Measurements from ENCODE around the gene PTH2. TPM values are rescaled to one million over a fixed set of nuclear protein-coding genes. Genes with fewer than 3 reads are reported as not detected.

PTH2 gene
- total RNA-seq, 1 experiment from 2014 or later, result 0.96 TPM

- Histone ChIP-seq H2BK12ac (ENCODE audit: insufficient read length, low read depth, low read length) (no peak within 1 kb of the TSS), H4K5ac (ENCODE audit: insufficient read length, low read depth, low read length) (no peak within 1 kb of the TSS), H4K8ac (replicated peaks; ENCODE audit: insufficient read length, low read depth, low read length) (no peak within 1 kb of the TSS), H2BK15ac (ENCODE audit: low read depth, low read length) (no peak within 1 kb of the TSS), H3K9me3 (ENCODE audit: control insufficient read depth, low read depth, low read length) (no peaks in the 10 kb centered on the region), H3K79me2 (ENCODE audit: insufficient read depth, low read length) (no peaks in the 10 kb centered on the region), H3K27me3 (ENCODE audit: insufficient read depth, low read length) (peaks cover 32% of the 10 kb centered on the region; the same call in 1 of the 2 replicates), H2BK120ac (ENCODE audit: low read depth, low read length, poor library complexity, severe bottlenecking) (no peak within 1 kb of the TSS), H4K91ac (ENCODE audit: insufficient read length, low read depth, low read length) (no peak within 1 kb of the TSS), H3K4me2 (ENCODE audit: insufficient read depth, insufficient read length, low read length) (peak within 1 kb of the TSS; percentile 7), H3T11ph (ENCODE audit: low read length) (no peak within 1 kb of the TSS), H3K23ac (ENCODE audit: insufficient read length, low read depth, low read length) (no peak within 1 kb of the TSS), H3K4me1 (ENCODE audit: insufficient read depth, low read length) (peaks cover 2% of the 10 kb centered on the region), H3K4ac (ENCODE audit: low read depth, low read length) (no peak within 1 kb of the TSS), H2BK5ac (ENCODE audit: insufficient read length, low read length) (no peak within 1 kb of the TSS), H3K27ac (ENCODE audit: insufficient read length, low read depth, low read length) (no peak within 1 kb of the TSS), H3K14ac (ENCODE audit: insufficient read depth, low read length) (no peak within 1 kb of the TSS), H3K23me2 (ENCODE audit: insufficient read length, low read depth, low read length, poor library complexity, severe bottlenecking) (peaks cover 22% of the 10 kb centered on the region), H3K9ac (ENCODE audit: extremely low read depth, insufficient read length, low read length) (no peak within 1 kb of the TSS), H2BK20ac (ENCODE audit: low read depth, low read length, poor library complexity, severe bottlenecking) (no peak within 1 kb of the TSS), H4K20me1 (ENCODE audit: control insufficient read depth, insufficient read depth, insufficient read length) (no peaks in the 10 kb centered on the region), H3K18ac (ENCODE audit: insufficient read length, low read depth, low read length) (no peak within 1 kb of the TSS), H3K79me1 (ENCODE audit: insufficient read depth, low read depth, low read length, poor library complexity, severe bottlenecking) (no peaks in the 10 kb centered on the region), H2AK5ac (ENCODE audit: insufficient read length, low read length) (no peak within 1 kb of the TSS), H2AFZ (ENCODE audit: low read length) (no peak within 1 kb of the TSS), H3K56ac (ENCODE audit: insufficient read length, low read depth, low read length) (no peak within 1 kb of the TSS)
- no CpG with 5 or more reads among the region's 7 CpGs for WGBS (ENCODE audit: extremely low coverage, insufficient read length, low lambda C conversion rate)
- no peak for TF ChIP-seq CTCF (conservative IDR thresholded peaks at IDR 0.05)
- Mint-ChIP-seq H3K27me3 (ENCODE audit: low read depth) (peaks cover 83% of the 10 kb centered on the region), H3K27ac (no peak within 1 kb of the TSS; a peak in 1 of 7 replicates), H3K36me3 (ENCODE audit: insufficient read depth in 1 of 3, low read depth in 3 of 3) (no peaks in the 10 kb centered on the region; a peak in 2 of 7 replicates), H3K9me3 (peaks cover 0 to 9% of the 10 kb centered on the region in 2 experiments; a peak in 2 of 5 replicates), H3K4me1 (peaks cover 60 to 77% of the 10 kb centered on the region in 2 experiments), H3K4me3 (peak within 1 kb of the TSS; percentile 54 to 75)
- DNase-seq, result no peak
These were observed 1.9 kb upstream of the PTH2 start, which contains the start of gene GFY for GRCh38 chr19:49425178-49425577. GFY (plus strand) TSS chr19:49425388; CDS start chr19:49426431, 1,043 bp downstream.
